Islet precursor cell (in vitro differentiated cells): ENCODE results near the gene PKD1.

ENCODE experiments used
- DNase-seq: peaks from one replicate; pipeline ENCODE4 v3.0.0-alpha.2; 2018

The PKD1 gene

DNA sequence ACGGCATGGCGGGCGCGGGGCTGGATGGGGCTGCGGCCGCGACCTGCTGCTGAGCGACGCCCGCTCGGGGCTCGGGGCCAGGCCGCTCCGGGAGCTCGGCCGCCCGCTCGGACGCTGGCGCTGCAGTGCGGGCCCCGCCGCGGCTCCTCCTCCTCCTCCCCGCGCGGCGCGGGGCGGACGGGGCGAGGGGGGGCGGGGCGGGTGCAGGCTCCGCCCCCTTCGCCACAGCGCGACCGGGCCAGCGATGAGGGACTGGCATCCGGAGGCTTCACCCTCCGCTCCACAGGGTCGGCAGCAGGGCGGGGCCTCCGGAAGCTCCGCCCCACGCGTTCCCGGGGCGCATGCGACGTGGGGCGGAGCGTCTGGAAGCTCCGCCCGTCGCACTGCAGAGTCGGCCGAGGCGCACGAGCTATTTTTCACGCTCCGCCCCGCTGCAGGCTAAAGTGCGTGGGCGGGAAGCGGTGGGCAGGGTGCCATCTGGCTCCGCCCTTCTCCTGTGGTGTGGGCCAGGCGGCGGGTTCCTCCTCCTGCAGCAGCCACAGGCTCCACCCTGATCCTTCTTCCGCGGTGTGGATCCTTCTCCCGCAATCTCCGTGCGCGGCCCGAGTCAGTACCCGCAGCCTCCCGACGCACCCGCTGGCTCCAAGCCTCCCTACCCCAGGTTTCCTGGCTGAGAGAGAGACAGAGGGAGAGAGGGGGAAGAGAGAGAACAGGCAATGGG lies at the start of gene PKD1:
TSS of gene PKD1 (minus strand) at position 129 of the 721 bp plus-strand sequence. CDS start 209 bp downstream, outside the sequence.
- peak; percentile 94 for DNase-seq

- no peak for DNase-seq
These were observed 49.3 kb upstream of the PKD1 start for GRCh38 chr16:2184962-2185361.

- no peak for DNase-seq
These were observed 48.6 kb upstream of the PKD1 start for GRCh38 chr16:2184346-2184745.

DNA sequence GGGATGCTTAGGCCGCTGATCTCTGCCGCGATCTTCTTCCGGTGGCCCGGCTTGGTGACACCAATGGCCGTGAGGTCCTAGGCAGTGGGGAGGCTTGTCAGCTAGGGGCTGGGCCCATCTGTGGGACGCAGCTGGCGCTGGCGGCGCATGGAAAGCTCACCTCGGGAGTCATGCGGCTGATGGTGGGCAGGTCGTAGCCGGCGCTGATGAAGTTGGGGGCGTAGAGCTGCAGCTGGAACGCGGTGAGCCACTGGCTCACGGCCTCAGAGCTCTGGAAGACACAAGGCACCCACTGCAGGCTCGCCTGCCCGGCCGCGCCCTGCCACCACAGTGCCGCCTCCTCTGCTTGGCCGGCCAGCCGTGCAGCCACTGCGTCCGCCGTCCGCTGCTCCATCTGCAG lies 48.0 kb upstream of the PKD1 start:
- no peak for DNase-seq

DNA sequence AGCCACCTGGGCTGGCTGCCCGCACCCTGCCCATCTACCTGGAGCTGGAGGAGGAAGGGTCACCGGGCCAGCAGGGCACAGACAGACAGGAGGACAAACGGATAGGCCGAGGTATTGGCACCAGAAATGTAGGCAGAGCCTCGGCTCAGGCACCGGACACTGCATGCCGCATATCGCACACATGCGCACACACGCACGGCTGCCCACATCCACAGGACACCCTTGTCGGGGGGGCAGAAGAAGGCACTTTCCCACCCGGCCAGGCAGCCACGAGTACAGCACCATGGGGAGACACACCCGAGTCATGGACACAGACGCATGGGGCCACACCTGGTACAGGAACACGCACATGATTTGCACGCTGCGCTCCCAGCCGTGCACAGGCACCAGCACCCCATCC lies 46.3 kb upstream of the PKD1 start:
- no peak for DNase-seq

GRCh38 chr16:2180962-2181923 lies 45.5 kb upstream of the PKD1 start:
- DNase-seq = no peak

- no peak for DNase-seq
These were observed 44.8 kb upstream of the PKD1 start for GRCh38 chr16:2180461-2180860.

- no peak for DNase-seq
These were observed 43.9 kb upstream of the PKD1 start for GRCh38 chr16:2179576-2179975.

DNA sequence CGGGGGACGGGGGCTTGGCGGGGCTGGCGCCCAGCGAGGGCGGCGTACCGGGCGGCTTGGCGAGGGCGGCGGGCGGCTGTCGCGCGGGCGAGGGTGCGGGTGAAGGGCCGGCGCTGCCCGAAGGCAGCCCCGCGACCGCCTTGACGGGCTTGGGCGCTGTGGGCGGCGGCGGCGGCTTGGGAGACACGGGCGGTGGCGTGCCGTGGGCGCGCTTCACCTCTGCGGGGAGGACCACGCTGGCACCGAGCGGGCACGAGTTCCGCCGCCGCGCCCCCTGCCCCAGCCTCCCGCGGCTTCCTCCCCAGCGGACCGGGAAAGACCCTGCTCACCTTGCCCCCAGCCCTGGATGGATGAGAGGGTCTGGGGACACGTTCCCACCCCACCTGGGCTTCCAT lies 43.4 kb upstream of the PKD1 start:
- no peak for DNase-seq

DNA sequence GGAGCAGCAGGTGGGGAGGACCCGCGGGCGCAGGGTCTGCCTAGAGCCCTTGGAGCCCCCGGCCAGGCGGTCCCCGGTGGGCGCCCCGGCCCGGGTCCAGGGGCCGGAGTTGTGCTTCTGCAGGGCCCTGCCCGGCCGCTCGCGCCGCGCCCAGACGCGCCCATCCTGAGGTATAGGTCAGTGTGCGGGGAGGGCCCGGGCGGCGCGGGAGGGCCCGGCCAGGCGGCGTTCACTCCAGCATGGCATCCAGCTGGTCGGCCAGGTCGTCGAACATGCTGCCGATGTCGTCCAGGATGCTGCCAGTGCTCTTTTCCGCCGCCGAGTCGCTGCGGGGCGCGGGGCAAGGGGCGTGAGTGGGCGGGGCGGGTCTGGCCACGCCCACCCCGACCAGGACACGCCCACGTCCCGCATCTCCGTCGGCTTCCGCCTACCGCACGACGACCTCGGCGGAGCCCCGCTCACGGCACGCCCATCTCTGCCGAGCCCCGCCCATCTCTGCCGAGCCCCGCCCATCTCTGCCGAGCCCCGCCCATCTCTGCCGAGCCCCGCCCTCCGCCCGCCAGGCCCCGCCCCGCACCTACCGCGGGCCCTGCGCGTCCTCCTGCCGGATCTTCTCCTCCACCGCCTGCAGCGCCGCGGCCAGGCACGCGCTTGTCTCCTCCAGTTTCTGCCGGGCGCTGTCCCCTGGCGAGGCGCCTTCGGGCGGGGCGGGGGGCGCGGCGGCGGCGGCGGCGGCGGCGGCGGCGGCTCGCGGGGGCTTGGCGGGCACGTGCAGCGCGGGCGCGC lies 42.8 kb upstream of the PKD1 start:
- DNase-seq = peak; percentile 66

- DNase-seq = no peak
These were observed 41.9 kb upstream of the PKD1 start for GRCh38 chr16:2177561-2177960.

DNA sequence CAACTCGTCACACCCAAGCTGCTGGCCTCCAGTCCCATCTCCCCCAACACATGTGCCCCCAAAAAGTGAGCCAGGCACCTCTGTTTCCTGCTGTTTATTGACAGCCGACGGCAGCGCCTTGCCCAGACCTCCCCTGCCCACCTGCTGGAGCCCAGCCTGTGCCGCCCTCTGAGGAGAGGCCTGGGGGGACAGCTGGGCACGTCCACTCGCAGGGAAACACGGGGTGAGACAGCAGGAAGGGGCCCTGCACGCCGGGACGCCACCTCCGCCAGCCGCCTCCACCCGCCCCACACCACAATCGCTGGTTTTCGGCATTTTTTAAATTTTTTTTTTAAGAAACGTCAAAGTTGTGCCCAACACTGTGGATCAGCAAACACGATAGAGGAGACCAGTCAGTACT lies 41.4 kb upstream of the PKD1 start:
- no peak for DNase-seq

DNA sequence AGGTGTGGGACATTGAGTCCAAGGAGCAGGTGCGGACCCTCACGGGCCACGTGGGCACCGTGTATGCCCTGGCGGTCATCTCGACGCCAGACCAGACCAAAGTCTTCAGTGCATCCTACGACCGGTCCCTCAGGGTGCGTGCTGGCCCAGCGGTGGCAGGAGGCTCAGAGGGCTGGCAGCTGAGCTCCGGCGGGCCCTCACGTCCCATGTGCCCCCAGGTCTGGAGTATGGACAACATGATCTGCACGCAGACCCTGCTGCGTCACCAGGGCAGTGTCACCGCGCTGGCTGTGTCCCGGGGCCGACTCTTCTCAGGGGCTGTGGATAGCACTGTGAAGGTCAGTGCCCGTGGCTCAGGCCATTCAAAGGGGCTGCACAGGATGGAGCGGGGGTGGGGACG lies 40.3 kb upstream of the PKD1 start:
- no peak for DNase-seq

DNA sequence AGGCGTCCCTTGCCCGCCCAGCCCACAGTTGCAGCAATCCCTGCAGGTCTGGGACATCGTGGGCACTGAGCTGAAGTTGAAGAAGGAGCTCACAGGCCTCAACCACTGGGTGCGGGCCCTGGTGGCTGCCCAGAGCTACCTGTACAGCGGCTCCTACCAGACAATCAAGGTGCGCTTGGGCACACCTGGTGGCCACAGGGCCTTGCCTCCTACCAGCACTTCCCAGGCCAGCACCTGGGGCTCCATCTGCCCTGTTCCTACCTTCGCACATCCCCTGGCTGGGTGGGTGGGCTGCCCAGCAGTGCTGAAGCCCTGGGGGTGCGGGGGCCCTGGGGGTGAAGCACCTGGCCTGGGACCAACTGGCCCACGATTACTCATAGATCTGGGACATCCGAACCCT lies 39.8 kb upstream of the PKD1 start:
- DNase-seq = no peak

GRCh38 chr16:2174396-2175131 lies 38.9 kb upstream of the PKD1 start:
- no peak for DNase-seq

DNA sequence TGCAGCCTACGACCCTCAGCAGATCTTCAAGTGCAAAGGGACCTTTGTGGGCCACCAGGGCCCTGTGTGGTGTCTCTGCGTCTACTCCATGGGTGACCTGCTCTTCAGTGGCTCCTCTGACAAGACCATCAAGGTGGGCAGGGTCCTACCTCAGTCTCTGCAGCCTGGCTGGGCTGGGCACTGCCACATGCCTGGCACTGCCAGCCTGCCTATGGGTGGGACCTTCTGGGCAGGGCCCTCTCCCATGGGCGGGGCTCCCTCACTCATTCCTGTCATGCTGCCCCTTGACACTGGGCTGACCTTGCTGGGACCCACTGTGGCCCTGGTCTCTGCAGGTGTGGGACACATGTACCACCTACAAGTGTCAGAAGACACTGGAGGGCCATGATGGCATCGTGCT lies 38.2 kb upstream of the PKD1 start:
- no peak for DNase-seq

- no peak for DNase-seq
These were observed 37.7 kb upstream of the PKD1 start for GRCh38 chr16:2173366-2173765.

- no peak for DNase-seq
These were observed 37.1 kb upstream of the PKD1 start for GRCh38 chr16:2172688-2173335.

- DNase-seq = no peak
These were observed 36.0 kb upstream of the PKD1 start for GRCh38 chr16:2171601-2172178.

DNA sequence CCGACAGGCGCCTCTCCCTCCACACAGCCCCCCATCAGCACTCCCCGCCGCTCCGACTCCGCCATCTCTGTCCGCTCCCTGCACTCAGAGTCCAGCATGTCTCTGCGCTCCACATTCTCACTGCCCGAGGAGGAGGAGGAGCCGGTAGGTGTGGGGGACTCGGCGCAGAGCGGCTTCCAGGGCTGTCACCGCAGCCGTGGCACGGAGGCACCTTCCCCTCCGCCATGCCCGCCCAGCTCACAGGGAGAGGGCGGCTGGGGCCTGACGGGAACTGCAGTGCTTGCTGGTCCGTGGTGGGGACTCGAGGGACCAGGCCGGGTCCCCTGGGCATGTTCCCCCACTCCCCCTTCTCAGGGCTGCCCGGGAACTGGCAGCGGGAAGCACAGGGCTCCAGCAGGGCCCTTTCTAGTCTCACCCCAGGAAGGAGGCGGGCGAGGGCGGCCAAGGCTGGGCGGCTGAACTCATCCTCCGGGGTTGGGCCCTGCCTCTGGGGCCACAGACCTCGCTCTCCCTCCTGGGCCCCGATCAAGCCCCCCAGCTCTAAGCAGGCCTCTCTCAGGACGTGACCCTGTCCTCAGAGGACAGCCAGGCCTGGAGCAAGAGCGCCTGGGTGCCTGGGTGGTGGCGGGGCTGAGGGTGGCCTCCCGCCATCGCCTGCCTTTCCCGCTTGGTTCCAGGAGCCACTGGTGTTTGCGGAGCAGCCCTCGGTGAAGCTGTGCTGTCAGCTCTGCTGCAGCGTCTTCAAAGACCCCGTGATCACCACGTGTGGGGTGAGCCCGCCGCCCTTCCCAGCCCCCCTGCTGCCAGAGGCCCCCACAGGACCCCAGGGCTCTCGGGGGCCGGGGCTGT lies 35.1 kb upstream of the PKD1 start:
- no peak for DNase-seq

DNA sequence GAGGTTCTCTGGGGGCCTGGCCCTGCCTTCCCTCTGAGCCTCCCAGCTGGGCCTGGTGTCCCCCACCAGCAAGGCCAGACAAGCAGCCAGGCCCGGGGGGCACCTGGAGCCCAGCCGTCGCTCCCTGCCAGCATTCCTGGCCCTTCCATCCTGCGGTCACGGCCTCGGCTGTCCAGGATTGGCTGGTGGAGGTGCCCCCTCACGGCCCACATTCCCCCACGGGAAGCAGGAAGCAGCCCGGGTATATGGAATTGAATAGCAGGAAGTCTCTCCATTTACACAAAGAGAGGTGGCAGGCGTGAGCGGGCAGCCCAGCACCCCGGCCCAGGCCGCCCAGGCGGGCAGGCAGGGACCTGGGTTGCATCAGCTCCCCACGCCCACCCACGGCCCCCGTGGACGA lies 34.4 kb upstream of the PKD1 start:
- no peak for DNase-seq
